Natural killer cell (primary cell): ENCODE results near the gene FAP. TPM values are rescaled to one million over a fixed set of nuclear protein-coding genes. Genes with fewer than 3 reads are reported as not detected.

Experiments
- ATAC-seq, 3 donors: fragments of 150-1000 bp in 2 of 3; fragments of 200-7000 bp in 1 of 3; cut with Tn5 transposase; 1 replicate in 1 of 3; 2 replicates in 2 of 3; pipeline ENCODE4 v1.10.0; 2021; ENCODE audit warnings: mild to moderate bottlenecking in 2 of 3, moderate library complexity in 2 of 3
- DNase-seq, 2 donors: peaks; one replicate each; pipeline versions ENCODE4 v3.0.0 to v3.0.0-alpha.2; 2013 to 2021; ENCODE audit warnings: mixed read lengths in 1 of 2
- H3K27ac ChIP-seq: one replicate; pipeline ENCODE4 v1.5.1; 2013; ENCODE audit warnings: mild to moderate bottlenecking, low read length
- H3K27me3 ChIP-seq: one replicate; pipeline ENCODE4 v1.6.1; 2013; ENCODE audit warnings: low read length; ENCODE audit not compliant: control insufficient read depth, insufficient read depth
- H3K36me3 ChIP-seq: one replicate; pipeline ENCODE4 v1.6.1; 2013; ENCODE audit warnings: low read length; ENCODE audit not compliant: control insufficient read depth, insufficient read depth
- H3K4me1 ChIP-seq: one replicate; pipeline ENCODE4 v1.6.1; 2013; ENCODE audit warnings: low read length; ENCODE audit not compliant: control insufficient read depth, insufficient read depth
- H3K4me3 ChIP-seq: one replicate; pipeline ENCODE4 v1.5.1; 2013; ENCODE audit warnings: low read length
- H3K9me3 ChIP-seq: one replicate; pipeline ENCODE4 v1.6.1; 2013; ENCODE audit warnings: low read length; ENCODE audit not compliant: control insufficient read depth, insufficient read depth
- H3K27ac Mint-ChIP-seq, 2 donors: one replicate each; pipeline ENCODE4 v1.8.0; 2022; ENCODE audit warnings: mild to moderate bottlenecking in 2 of 2, mixed read lengths in 2 of 2, moderate library complexity in 1 of 2
- H3K27me3 Mint-ChIP-seq, 2 donors: one replicate each; pipeline ENCODE4 v1.8.0; 2022; ENCODE audit warnings: low read depth in 2 of 2, mixed read lengths in 2 of 2
- H3K36me3 Mint-ChIP-seq: one replicate; pipeline ENCODE4 v1.8.0; 2022; ENCODE audit warnings: mixed read lengths
- H3K4me1 Mint-ChIP-seq, 2 donors: one replicate each; pipeline ENCODE4 v1.8.0; 2022; ENCODE audit warnings: mixed read lengths in 2 of 2
- H3K4me3 Mint-ChIP-seq: one replicate; pipeline ENCODE4 v1.8.0; 2022; ENCODE audit warnings: mild to moderate bottlenecking, moderate library complexity, mixed read lengths
- H3K9me3 Mint-ChIP-seq, 2 donors: one replicate each; pipeline ENCODE4 v1.8.0; 2022; ENCODE audit warnings: mixed read lengths in 2 of 2
- WGBS: methylation state at CpG from one replicate; pipeline ENCODE4 v1.1.7; 2013; ENCODE audit warnings: missing lambda C conversion rate; ENCODE audit not compliant: insufficient coverage; 5-methylcytosine and 5-hydroxymethylcytosine counted together
- intact Hi-C: fragments of 100-400 bp; cut with micrococcal nuclease; formaldehyde crosslinking; loops from one replicate; pipeline ENCODE4 v1.14.2; 2022
- total RNA-seq, 4 donors: library from RNA; stranded (reverse); fragments of 120-200 nt in 1 of 4; gene quantifications; one replicate each; pipeline versions ENCODE4 v1.2.3 to v1.2.4, GENCODE V29; 2013 to 2022
- TF ChIP-seq, protein P1 (sequence below): fragments of 200-600 bp; IDR thresholded peaks from one replicate; pipeline ENCODE4 v1.8.0; 2022; ENCODE audit warnings: antibody characterized with exemption

Gene FAP
- total RNA-seq, 3 donors from 2014 or later (not counting 1 experiment from before 2014, with no cell fraction given), result not detected

DNA sequence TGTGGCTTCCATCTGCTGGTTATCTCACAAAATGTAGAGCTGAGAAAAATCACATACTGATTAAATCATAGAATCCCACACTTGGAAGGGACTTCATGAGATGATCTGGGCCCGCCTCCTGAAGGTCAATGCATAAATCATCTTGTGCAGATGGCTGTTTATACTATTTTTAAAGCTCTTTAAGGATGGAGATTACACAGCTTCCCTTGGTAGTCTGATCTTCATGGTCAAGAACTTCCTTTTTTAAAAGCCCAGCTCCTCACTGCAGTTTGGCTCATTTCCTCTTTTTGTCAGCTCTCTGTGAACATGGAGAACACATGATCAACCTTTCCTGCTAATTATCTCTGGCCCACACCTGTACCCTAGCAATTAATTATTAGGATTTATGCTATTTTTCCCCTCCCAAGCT lies 117.1 kb downstream of the FAP start:
- ATAC-seq (no peak), DNase-seq (no peak)
- no peaks in the 10 kb centered on the region for H3K4me1 Mint-ChIP-seq
- no peaks in the 10 kb centered on the region for H3K27me3 ChIP-seq
- no peak overlapping the region for H3K4me3 ChIP-seq
- H3K27ac ChIP-seq, result no peak overlapping the region
- no peak overlapping the region for H3K27ac Mint-ChIP-seq
- intact Hi-C loops, result no loop called here
- no peaks in the 10 kb centered on the region for H3K36me3 Mint-ChIP-seq
- no peaks in the 10 kb centered on the region for H3K9me3 Mint-ChIP-seq
- 17% methylated on average over 1 of the region's 1 CpG for WGBS
- no peaks in the 10 kb centered on the region for H3K36me3 ChIP-seq
- H3K27me3 Mint-ChIP-seq, result peaks cover 0 to 19% of the 10 kb centered on the region in 2 donors
- H3K4me1 ChIP-seq, result no peaks in the 10 kb centered on the region
- no peak overlapping the region for H3K4me3 Mint-ChIP-seq
- no peaks in the 10 kb centered on the region for H3K9me3 ChIP-seq
- TF ChIP-seq, protein P1, sequence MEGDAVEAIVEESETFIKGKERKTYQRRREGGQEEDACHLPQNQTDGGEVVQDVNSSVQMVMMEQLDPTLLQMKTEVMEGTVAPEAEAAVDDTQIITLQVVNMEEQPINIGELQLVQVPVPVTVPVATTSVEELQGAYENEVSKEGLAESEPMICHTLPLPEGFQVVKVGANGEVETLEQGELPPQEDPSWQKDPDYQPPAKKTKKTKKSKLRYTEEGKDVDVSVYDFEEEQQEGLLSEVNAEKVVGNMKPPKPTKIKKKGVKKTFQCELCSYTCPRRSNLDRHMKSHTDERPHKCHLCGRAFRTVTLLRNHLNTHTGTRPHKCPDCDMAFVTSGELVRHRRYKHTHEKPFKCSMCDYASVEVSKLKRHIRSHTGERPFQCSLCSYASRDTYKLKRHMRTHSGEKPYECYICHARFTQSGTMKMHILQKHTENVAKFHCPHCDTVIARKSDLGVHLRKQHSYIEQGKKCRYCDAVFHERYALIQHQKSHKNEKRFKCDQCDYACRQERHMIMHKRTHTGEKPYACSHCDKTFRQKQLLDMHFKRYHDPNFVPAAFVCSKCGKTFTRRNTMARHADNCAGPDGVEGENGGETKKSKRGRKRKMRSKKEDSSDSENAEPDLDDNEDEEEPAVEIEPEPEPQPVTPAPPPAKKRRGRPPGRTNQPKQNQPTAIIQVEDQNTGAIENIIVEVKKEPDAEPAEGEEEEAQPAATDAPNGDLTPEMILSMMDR, result no peak

DNA sequence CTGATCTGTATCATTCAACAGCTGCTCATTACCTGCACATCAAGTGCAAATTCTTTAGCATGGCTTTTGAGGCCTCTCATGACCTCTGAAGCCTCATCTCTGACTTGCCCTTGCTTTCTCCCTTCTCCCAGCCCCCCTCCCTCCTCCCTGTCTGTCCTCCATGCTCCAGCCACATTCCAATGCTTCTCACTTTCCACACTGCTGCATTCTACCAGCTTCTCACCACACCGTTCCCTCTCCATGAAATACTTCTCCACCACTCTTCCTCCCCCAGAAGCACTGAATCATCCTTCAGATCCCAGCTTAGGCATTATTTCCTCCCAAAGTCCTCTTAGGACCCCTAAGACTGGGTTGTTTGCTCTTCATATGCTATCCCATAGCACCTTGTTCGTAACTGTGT lies 118.1 kb downstream of the FAP start:
- TF ChIP-seq, protein P1, result no peak

DNA sequence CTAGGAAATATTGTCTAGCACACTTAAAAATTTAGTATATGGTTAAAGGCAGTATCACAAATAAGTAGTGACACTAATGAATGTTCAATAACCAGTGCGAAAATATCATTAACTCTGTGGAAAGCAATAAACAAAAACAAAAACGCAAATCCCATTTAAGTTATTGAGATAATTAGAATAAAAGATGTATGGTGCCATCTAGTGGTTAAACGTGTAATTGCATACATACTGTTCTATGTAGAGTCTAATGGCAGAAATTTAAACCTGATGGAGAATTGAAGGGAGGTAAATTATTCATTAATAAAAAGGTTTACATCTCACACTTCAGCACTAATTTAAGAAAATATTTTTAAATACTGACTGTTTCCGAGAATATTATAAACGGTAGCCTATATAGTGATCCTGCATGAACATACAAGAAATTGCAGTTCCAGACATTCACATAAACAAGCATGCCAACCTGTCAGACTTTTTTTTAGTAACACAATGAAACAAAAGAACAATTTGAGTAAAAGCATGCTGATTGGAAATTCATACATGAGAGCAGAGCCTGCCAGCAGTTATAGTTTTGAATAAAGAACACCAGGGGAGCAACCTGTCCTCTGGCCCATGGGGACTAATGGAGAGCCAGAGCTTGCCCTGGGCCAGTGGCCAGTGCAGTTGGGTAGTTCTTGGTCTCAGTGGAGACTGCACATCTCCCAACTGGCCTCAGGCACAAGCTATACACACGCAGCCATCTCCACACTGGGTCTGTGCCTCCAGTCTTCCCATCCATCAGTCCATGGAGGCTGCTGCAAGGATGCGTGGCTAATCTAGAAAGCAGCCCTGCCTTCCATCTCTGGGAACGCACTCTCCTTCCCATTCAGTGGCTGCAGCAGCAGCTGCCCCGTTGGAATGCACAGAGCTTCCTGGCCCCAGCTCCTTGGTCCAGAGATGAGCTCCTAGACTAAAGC lies 119.2 kb downstream of the FAP start:
- Histone ChIP-seq H3K36me3 (no peaks in the 10 kb centered on the region), H3K27ac (no peak overlapping the region), H3K27me3 (no peaks in the 10 kb centered on the region), H3K4me1 (no peaks in the 10 kb centered on the region), H3K4me3 (no peak overlapping the region), H3K9me3 (no peaks in the 10 kb centered on the region)
- peak in 1 of 2 donors; percentile 85 for DNase-seq
- intact Hi-C loops, result loop anchor here (1.0 to 5.0 kb wide), 2 partner anchors 178 to 902 kb away; no protein-coding TSS in a partner anchor
- peak; percentile 72 to 79 (median 74) for ATAC-seq
- H3K4me1 Mint-ChIP-seq, result no peaks in the 10 kb centered on the region
- no peak overlapping the region for H3K27ac Mint-ChIP-seq
- H3K9me3 Mint-ChIP-seq, result no peaks in the 10 kb centered on the region
- no peaks in the 10 kb centered on the region for H3K27me3 Mint-ChIP-seq
- no peaks in the 10 kb centered on the region for H3K36me3 Mint-ChIP-seq
- TF ChIP-seq, protein P1, result peak; percentile 95
- H3K4me3 Mint-ChIP-seq, result no peak overlapping the region
- WGBS, result 82% methylated on average over 6 of the region's 9 CpGs

More for the DNA sequence above, 118.1 kb downstream of the FAP start:
- Histone ChIP-seq H3K9me3 (no peaks in the 10 kb centered on the region), H3K27ac (no peak overlapping the region), H3K4me3 (no peak overlapping the region), H3K4me1 (no peaks in the 10 kb centered on the region), H3K36me3 (no peaks in the 10 kb centered on the region), H3K27me3 (no peaks in the 10 kb centered on the region)
- Mint-ChIP-seq H3K27ac (no peak overlapping the region), H3K4me1 (no peaks in the 10 kb centered on the region), H3K9me3 (no peaks in the 10 kb centered on the region), H3K36me3 (no peaks in the 10 kb centered on the region), H3K27me3 (peaks cover 0 to 10% of the 10 kb centered on the region in 2 donors), H3K4me3 (no peak overlapping the region)
- 98% methylated on average over 2 of the region's 2 CpGs for WGBS
- intact Hi-C loops, result no loop called here
- ATAC-seq, result no peak
- no peak for DNase-seq

Other genes with a start within 250 kb of the FAP start
- 1 to 10 TPM; 1.8 to 2.3 (median 1.8) TPM for gene DPP4, start 169.2 kb downstream of the FAP start, total RNA-seq
- not detected for gene GCG, start 91.2 kb downstream of the FAP start, total RNA-seq
- gene IFIH1, start 75.2 kb upstream of the FAP start, total RNA-seq, result 10 to 100 TPM; 36.7 to 57.4 (median 36.9) TPM
- 1 to 10 TPM; 5.5 to 9.7 (median 6.6) TPM for gene GCA, start 100.7 kb upstream of the FAP start, total RNA-seq